Sigmoid colon (tissue), 4 donors: ENCODE results near the gene SCPEP1.

Source experiments
- POLR2A ChIP-seq, 2 donors: fragments of 450-650 bp; IDR thresholded peaks; one replicate each; pipeline ENCODE4 v1.6.1; 2016; ENCODE audit warnings: antibody characterized with exemption in 2 of 2, mild to moderate bottlenecking in 2 of 2, moderate library complexity in 2 of 2
- POLR2AphosphoS5 ChIP-seq, 4 donors: sonication (generic); formaldehyde crosslinking; IDR thresholded peaks; one replicate each; pipeline ENCODE4 v1.6.1; 2017; ENCODE audit warnings: antibody characterized with exemption in 4 of 4
- TF ChIP-seq, protein P1 (sequence below), 4 experiments: fragments of 450-650 bp in 3 of 4; fragments of 200-600 bp in 1 of 4; IDR thresholded peaks; one replicate each; pipeline ENCODE4 v1.5.1; 2016 to 2019; ENCODE audit warnings: antibody characterized with exemption in 4 of 4, mild to moderate bottlenecking in 3 of 4, moderate library complexity in 2 of 4

GRCh38 chr17:56948491-56948890 lies 29.4 kb upstream of the SCPEP1 start:
- TF ChIP-seq POLR2A (IDR thresholded peaks at IDR 0.05) (no peak), POLR2AphosphoS5 (IDR thresholded peaks at IDR 0.05) (no peak)
- TF ChIP-seq, protein P1, sequence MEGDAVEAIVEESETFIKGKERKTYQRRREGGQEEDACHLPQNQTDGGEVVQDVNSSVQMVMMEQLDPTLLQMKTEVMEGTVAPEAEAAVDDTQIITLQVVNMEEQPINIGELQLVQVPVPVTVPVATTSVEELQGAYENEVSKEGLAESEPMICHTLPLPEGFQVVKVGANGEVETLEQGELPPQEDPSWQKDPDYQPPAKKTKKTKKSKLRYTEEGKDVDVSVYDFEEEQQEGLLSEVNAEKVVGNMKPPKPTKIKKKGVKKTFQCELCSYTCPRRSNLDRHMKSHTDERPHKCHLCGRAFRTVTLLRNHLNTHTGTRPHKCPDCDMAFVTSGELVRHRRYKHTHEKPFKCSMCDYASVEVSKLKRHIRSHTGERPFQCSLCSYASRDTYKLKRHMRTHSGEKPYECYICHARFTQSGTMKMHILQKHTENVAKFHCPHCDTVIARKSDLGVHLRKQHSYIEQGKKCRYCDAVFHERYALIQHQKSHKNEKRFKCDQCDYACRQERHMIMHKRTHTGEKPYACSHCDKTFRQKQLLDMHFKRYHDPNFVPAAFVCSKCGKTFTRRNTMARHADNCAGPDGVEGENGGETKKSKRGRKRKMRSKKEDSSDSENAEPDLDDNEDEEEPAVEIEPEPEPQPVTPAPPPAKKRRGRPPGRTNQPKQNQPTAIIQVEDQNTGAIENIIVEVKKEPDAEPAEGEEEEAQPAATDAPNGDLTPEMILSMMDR (IDR thresholded peaks at IDR 0.05): no peak
